GM21390 (cell line): ENCODE measurements around the gene TMEM37.

ENCODE experiments used
- ATAC-seq: cut with Tn5 transposase; IDR thresholded peaks from one replicate; pipeline ENCODE4 v1.9.1; 2021; ENCODE audit not compliant: unreplicated experiment

Gene TMEM37

DNA sequence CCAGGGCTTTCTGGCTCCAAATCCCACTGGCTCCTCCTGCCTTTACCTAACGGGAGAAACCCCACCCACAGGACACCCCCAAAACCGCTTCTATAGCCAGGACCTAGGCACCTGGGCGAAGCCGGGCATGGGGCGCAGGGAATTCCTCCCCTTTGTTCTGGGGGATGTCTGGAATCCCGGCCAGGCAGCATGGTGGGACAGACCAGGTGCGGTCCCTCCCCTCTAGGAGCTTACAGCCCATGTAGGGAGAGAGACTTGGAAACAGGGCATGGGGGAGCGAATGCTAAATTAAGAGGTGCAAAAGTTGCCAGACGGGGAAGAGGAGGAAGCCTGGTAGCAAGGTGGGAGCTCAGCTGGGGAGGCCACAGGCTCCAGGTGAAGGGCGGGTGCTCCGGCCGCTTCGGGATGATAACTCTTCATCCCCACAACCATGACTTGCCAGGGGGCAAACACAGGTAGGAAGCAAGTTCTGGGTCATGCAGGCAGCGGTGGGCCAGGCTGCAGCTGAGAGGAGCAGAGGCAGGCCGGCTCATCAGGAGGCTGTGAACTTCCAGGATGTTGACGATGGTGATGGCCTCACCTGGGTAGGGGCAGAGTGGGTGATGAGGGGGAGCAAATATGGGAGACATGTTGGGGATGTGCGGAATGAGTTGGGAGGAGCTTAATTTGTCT is 1.3 kb downstream of the TMEM37 start:
- no peak for ATAC-seq

DNA sequence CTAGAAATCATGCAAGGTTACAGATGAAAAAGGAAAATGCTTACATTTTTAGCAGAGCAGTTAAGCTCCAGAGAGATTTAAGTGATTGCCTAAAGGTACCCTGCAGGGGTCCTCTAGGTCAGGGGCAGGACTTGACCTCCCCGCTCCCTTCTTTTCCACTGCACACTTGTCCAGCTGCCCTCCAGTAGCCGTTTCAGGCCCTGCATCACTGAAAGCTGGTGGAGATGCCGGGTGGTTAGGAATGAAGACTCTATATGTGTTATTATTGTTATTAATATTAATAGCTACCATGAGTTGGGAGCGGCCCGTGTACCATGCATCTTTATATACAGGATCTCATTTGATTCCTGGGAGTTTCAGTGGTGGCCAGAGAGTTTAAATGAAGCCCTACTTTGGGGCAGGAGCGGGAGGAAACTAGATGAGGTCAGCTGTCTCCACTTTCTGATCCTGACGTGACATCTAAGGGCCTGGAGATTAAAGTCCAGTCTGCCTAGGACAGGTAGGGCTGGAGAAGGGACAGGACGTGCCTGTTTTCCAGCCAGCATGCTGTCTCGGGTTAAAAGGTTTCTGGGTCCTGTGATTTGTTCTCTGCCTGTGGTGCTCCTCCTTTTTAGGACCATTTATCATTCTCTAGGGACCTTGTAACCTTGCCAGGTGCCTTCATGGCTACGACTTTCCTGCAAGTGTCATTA is 2.1 kb downstream of the TMEM37 start:
- ATAC-seq = no peak

DNA sequence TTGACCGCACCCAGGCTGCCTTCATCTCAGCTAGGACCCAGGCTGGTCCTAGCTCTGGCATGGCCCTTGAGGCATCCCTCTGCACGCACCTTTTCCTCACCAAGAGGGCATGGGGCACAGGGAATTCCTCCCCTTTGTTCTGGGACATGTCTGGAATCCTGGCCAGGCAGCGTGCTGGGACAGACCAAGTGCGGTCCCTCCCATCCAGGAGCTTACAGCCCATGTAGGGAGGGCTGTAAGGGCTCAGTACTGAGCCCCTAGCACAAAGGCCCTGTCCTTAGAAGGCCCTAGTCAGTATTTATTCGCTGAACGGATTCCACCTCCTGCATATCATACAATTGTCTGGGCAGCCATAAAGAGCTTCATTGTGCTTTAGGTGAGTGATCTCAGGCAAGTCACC is 3.0 kb downstream of the TMEM37 start:
- ATAC-seq = no peak

GRCh38 chr2:119435081-119435952 is 3.7 kb downstream of the TMEM37 start:
- ATAC-seq = no peak

DNA sequence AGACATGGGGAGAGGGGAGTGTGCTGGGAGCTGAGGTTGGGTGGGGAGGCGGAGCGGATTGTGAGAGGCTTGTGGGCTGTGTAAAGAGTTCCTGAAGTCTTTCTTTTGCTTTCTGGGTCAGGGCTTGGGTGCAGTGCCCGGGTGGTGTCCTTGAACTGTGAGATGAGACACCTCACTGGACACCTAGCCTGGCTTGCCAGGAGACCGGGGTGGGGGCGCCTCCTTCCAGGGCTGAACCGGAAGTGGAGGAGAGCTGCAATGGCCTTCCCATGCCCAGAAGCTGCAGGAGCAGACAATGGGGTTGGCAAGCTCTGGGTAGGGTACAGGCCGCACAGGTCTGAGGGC is 4.3 kb downstream of the TMEM37 start:
- ATAC-seq = no peak

DNA sequence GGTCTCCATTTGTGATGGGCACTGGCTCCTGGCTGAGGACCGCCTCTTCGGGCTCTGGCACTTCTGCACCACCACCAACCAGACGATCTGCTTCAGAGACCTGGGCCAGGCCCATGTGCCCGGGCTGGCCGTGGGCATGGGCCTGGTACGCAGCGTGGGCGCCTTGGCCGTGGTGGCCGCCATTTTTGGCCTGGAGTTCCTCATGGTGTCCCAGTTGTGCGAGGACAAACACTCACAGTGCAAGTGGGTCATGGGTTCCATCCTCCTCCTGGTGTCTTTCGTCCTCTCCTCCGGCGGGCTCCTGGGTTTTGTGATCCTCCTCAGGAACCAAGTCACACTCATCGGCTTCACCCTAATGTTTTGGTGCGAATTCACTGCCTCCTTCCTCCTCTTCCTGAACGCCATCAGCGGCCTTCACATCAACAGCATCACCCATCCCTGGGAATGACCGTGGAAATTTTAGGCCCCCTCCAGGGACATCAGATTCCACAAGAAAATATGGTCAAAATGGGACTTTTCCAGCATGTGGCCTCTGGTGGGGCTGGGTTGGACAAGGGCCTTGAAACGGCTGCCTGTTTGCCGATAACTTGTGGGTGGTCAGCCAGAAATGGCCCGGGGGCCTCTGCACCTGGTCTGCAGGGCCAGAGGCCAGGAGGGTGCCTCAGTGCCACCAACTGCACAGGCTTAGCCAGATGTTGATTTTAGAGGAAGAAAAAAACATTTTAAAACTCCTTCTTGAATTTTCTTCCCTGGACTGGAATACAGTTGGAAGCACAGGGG is 5.5 kb downstream of the TMEM37 start:
- ATAC-seq = no peak

DNA sequence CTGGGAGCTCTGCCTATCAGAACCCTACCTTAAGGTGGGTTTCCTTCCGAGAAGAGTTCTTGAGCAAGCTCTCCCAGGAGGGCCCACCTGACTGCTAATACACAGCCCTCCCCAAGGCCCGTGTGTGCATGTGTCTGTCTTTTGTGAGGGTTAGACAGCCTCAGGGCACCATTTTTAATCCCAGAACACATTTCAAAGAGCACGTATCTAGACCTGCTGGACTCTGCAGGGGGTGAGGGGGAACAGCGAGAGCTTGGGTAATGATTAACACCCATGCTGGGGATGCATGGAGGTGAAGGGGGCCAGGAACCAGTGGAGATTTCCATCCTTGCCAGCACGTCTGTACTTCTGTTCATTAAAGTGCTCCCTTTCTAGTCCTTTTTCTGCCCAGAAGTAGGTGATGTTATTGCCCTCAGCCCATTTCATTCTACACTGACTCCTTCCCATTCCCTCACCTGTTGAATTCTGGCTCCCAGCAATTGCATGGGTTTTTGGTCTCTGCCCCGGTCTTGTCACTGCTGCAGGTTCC is 6.5 kb downstream of the TMEM37 start:
- no peak for ATAC-seq

GRCh38 chr2:119438726-119439284 is 7.2 kb downstream of the TMEM37 start:
- no peak for ATAC-seq

DNA sequence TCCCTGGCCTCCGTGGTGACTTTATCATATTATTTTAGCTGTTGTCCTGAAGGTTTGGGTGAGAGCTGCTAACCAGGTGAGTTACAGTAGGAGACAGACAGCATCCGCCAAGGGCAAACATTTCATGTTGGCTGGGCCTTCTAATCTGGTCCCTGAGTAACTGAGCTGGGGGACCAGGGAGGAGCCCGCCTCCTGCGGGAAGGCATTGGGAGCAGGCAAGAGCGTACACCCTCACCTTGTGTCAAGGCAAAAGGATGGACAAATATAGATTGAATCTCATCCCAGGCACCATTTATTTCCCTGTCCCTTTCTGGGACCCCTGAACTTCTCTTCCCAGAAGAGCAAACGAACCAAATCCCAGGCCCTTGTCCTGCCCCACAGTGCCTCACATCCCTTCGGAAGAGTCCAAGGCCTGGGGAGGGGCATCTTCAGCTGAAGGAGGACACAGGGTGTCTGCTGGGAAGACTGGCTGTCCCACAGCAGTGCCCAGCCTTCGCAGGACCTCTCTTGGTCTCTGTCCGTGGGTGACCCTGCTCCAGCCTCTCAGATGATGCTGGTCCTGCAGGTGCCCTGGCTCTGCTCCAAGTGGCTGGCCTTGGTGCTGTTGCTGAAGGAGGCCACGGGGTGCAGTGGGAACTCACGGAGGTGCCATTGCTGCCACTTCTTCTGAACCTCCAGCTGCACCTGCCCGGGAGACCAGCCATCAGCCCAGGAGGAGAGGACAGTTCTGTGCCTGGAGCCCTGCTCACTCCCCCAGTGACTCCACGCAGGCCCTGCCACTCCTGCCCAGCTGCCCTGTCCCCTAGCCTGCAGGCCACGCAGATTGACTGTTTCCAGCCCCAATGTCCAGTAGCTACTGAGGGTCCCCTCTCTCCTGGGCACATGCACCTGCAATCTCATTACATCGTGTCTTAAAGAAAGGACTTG is 8.2 kb downstream of the TMEM37 start:
- ATAC-seq = no peak

GRCh38 chr2:119440501-119440870 is 8.8 kb downstream of the TMEM37 start:
- no peak for ATAC-seq

DNA sequence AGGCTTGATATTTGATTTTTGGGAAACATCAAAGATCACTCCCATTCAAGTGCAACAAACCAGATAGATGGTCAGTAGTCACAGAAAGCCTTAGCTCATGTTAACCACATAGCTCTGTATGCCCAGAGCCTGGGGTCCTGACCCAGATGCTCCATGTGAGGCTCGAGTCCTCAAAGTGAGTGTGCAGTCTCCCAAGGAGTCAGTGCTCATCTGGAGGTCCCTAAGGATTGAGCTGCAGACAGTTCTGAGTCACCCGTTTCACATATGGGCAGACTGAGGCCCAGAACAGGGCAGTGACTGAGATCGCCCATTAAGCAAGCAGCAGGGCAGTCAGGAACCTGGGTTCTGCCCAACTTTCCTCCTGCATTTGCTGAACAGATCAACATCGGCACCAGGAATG is 9.2 kb downstream of the TMEM37 start:
- no peak for ATAC-seq

GRCh38 chr2:119441376-119442225 is 9.9 kb downstream of the TMEM37 start:
- no peak for ATAC-seq

- ATAC-seq = no peak
Measured at GRCh38 chr2:119442226-119442619, 10.6 kb downstream of the TMEM37 start.

- no peak for ATAC-seq
Measured at GRCh38 chr2:119442850-119443249, 11.2 kb downstream of the TMEM37 start.

DNA sequence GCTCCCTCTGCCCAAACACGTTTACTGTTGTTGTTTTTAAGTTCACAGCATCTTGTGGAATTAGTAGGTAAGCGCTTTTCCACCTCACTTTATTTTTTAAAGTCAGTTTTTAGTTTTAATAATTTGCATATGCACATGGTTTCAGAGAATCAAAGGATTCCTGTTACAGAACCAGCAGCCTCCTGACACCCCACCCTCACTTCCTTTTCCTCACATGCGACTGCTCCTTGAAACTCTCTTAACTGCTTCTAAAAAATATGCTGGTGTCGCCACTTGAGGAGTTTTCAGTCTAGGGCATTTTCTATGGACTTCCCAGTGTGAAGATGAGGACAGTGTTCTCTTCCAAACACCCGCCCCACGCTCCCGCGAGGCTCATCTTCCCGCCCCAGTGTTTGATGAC is 14.4 kb downstream of the TMEM37 start:
- ATAC-seq = no peak

DNA sequence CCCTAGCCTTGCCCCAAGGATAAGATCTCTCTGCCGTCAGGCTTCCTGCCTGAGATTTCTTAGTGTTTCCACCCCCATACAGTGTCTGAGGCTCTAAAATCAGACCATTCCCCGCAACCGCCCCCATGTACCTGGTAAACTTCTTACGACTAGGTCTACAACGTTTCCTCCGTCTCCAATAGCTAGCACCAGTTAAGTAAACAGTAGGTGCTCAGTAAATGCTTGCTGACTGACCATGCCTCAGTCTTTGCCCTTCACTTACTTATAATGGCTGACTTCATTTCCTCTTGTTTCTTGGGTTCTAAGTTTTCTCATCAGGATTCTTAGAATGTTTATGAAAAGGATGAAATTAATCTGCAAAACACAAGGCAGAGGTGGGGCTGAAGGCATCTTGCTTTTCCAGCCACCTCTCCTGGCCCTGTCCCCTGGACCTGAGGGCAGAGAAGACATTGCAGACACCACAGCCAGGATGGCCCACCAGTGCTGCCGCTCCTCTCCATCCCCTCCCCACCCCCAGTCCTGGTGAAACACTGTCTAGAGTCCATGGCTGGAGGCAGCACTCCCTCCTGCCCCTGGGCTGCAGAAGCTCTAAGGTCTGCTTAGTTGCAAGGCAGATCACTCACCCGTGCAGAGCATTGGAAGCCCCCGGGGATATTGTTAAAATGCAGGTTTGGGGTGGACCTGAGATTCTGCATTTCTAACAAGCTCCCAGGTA is 16.9 kb downstream of the TMEM37 start:
- ATAC-seq = no peak

- ATAC-seq = no peak
Measured at GRCh38 chr2:119449521-119449920, 17.9 kb downstream of the TMEM37 start.
